HPDE6-E6E7 (cell line): ENCODE data around the gene TYSND1.
"Not testable (repeated sequence)": the region's sequence is repeated elsewhere in the genome, so short reads cannot be mapped to it uniquely, and the experiment has no call there.

Source experiments
- DNase-seq: peaks from one replicate; pipeline ENCODE4 v3.0.0; 2011; ENCODE audit warnings: missing footprints; ENCODE audit errors: extremely low spot score

The TYSND1 gene

GRCh38 chr10:70135046-70135445 lies 11.5 kb downstream of the TYSND1 start:
- no peak for DNase-seq

GRCh38 chr10:70132098-70133029 lies 14.1 kb downstream of the TYSND1 start, which contains the start of gene AIFM2:
TSS of gene AIFM2 (minus strand) at chr10:70132825. CDS start at chr10:70124084, 8,741 bp downstream.
- peak; percentile 76 for DNase-seq

GRCh38 chr10:70131560-70131937 lies 15.0 kb downstream of the TYSND1 start:
- DNase-seq: no peak

GRCh38 chr10:70130878-70131559 lies 15.5 kb downstream of the TYSND1 start:
- DNase-seq: no peak

- no peak for DNase-seq
These were observed 19.7 kb downstream of the TYSND1 start for GRCh38 chr10:70126700-70127395.

- no peak for DNase-seq
These were observed 20.5 kb downstream of the TYSND1 start for GRCh38 chr10:70125918-70126552.

GRCh38 chr10:70124918-70125317 lies 21.6 kb downstream of the TYSND1 start:
- no peak for DNase-seq

GRCh38 chr10:70124415-70124814 lies 22.1 kb downstream of the TYSND1 start:
- no peak for DNase-seq

GRCh38 chr10:70123817-70124216 lies 22.7 kb downstream of the TYSND1 start:
- DNase-seq: no peak

GRCh38 chr10:70123166-70123565 lies 23.3 kb downstream of the TYSND1 start:
- not testable (repeated sequence) for DNase-seq

GRCh38 chr10:70122742-70123141 lies 23.8 kb downstream of the TYSND1 start:
- DNase-seq: no peak

GRCh38 chr10:70121281-70121949 lies 25.1 kb downstream of the TYSND1 start:
- no peak for DNase-seq

- DNase-seq: no peak
These were observed 26.1 kb downstream of the TYSND1 start for GRCh38 chr10:70120417-70120816.

GRCh38 chr10:70119623-70120022 lies 26.9 kb downstream of the TYSND1 start:
- no peak for DNase-seq

- no peak for DNase-seq
These were observed 27.3 kb downstream of the TYSND1 start for GRCh38 chr10:70119197-70119596.

- no peak for DNase-seq
These were observed 28.3 kb downstream of the TYSND1 start for GRCh38 chr10:70118196-70118595.

- DNase-seq: no peak
These were observed 28.9 kb downstream of the TYSND1 start for GRCh38 chr10:70117646-70118045.

GRCh38 chr10:70115948-70116682 lies 30.4 kb downstream of the TYSND1 start:
- DNase-seq: peak; percentile 63

- DNase-seq: no peak
These were observed 31.6 kb downstream of the TYSND1 start for GRCh38 chr10:70114902-70115301.

- DNase-seq: no peak
These were observed 34.4 kb downstream of the TYSND1 start for GRCh38 chr10:70112071-70112470.
